Skeletal muscle satellite cell (primary cell): ENCODE data around the gene TLCD3B.

Experiments used
- H3K27me3 ChIP-seq: 2 replicates; pipeline ENCODE4 v1.7.0; 2013; ENCODE audit warnings: low read length; ENCODE audit not compliant: control insufficient read depth, insufficient read depth
- H3K36me3 ChIP-seq: 2 replicates; pipeline ENCODE4 v1.7.0; 2013; ENCODE audit warnings: mild to moderate bottlenecking, control low read depth, low read length; ENCODE audit not compliant: insufficient read depth
- H3K4me1 ChIP-seq: 2 replicates; pipeline ENCODE4 v1.7.0; 2013; ENCODE audit warnings: low read length; ENCODE audit not compliant: control insufficient read depth, insufficient read depth
- H3K4me2 ChIP-seq: 2 replicates; pipeline ENCODE4 v1.7.0; 2013; ENCODE audit warnings: mild to moderate bottlenecking, low read length
- H3K4me3 ChIP-seq: 2 replicates; pipeline ENCODE4 v1.7.0; 2013; ENCODE audit warnings: low read length
- H3K9ac ChIP-seq: 2 replicates; pipeline ENCODE4 v1.7.0; 2013; ENCODE audit warnings: mild to moderate bottlenecking, low read depth, low read length, moderate library complexity
- H3K9me3 ChIP-seq: replicated peaks from 2 replicates; pipeline ENCODE4 v1.7.0; 2013; ENCODE audit warnings: mild to moderate bottlenecking, control low read depth, low read length

The TLCD3B gene

DNA sequence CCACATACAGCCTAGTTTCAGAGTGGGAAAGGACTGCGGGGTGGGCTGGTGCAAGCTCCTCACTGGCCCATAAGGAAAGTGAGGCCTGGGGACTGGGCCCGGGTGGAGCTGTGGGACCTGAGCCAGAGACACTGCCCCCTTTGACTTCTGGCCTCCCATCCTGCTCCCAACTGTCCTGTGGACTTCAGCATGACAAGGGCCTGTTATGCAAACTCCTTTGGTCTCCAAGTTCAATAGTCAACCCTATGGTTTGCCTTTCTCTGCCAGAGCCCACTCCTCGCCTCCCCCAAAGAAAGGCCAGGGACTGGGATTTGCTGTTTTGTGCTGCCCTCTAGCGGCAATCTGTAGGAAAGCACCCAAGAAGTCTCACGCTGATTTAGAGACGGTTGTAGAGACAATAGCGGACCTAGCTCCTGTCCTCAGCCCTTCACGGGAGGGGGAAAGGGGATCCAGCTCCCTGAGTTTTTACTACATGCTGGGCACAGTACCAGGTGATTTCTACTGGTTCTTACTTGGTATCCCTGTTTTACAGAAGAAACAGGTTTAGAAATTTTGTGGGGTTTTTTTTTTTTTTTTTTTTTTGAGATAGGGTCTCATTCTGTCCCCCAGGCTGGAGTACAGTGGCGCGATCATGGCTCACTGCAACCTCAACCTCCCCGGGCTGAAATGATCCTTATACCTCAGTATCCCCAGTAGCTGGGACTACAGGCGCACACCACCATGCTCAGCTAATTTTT is 1.2 kb upstream of the TLCD3B start:
- no peaks in the 10 kb centered on the region for H3K36me3 ChIP-seq
- H3K27me3 ChIP-seq: peaks cover 62% of the 10 kb centered on the region
- no peak overlapping the region for H3K4me3 ChIP-seq
- no peaks in the 10 kb centered on the region for H3K4me1 ChIP-seq
- H3K4me2 ChIP-seq: no peak overlapping the region
- H3K9ac ChIP-seq: no peak overlapping the region
- H3K9me3 ChIP-seq: no peaks in the 10 kb centered on the region

DNA sequence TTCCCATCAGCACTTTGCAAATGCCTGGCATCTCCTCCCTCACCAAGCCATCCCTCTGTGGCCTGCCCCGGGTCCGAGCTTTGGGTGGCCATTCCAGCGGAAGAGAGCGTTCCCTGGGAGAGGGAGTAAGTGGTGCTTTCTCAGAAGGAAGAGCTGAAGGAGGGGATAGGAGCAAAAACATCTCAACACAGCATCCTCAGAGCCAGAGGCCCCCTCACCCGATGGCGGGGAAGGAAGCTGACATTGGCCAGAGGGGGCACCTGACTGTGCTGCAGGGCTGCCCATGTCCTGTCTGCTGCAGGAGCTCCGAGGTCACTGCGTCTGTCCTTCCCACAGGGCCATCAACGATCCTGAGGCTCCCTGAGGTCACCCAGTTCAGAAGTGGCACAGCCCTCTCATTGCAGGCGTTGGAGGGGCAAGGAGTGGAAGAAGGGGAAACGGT is 427 bp upstream of the TLCD3B start:
- peaks cover 64% of the 10 kb centered on the region for H3K27me3 ChIP-seq
- H3K4me2 ChIP-seq: no peak overlapping the region
- H3K9ac ChIP-seq: no peak overlapping the region
- H3K4me1 ChIP-seq: no peaks in the 10 kb centered on the region
- no peak overlapping the region for H3K4me3 ChIP-seq
- no peaks in the 10 kb centered on the region for H3K36me3 ChIP-seq
- H3K9me3 ChIP-seq: no peaks in the 10 kb centered on the region

DNA sequence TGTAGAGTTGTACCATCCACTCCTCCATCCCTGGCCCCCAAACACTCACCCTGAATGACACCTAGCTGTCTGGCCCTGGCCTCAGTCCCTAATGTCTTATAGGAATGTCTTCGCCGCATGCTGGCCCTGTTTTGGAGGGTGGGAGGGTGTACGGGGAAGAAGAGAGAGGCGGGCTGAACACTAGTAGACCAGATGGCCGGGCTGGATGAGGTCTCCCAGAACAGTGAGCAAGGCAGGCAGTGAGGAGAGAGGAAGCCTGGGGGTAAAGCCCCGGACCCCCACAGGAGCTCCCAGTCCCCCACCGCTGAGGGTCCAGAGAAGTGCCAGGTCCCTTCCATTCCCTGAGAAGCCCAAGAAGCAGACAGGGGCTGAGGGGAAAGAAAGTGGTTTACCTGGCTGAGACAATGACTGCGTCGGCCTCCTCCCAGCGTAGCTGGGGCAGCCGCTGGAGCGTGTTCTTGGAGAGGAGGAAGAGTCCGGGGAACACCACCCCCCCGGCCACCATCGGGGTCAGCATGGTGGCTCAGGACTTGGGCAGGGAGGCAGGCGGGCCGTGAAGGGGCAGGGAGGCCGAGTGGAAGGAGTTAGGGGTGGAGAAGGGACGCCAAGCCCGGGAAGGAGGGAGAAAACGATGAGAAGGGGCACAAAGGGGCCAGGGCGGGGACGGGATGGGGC is 923 bp downstream of the TLCD3B start:
- H3K4me3 ChIP-seq: no peak overlapping the region
- H3K4me1 ChIP-seq: no peaks in the 10 kb centered on the region
- H3K9me3 ChIP-seq: no peaks in the 10 kb centered on the region
- peaks cover 61% of the 10 kb centered on the region for H3K27me3 ChIP-seq
- no peaks in the 10 kb centered on the region for H3K36me3 ChIP-seq
- H3K9ac ChIP-seq: no peak overlapping the region
- H3K4me2 ChIP-seq: no peak overlapping the region

DNA sequence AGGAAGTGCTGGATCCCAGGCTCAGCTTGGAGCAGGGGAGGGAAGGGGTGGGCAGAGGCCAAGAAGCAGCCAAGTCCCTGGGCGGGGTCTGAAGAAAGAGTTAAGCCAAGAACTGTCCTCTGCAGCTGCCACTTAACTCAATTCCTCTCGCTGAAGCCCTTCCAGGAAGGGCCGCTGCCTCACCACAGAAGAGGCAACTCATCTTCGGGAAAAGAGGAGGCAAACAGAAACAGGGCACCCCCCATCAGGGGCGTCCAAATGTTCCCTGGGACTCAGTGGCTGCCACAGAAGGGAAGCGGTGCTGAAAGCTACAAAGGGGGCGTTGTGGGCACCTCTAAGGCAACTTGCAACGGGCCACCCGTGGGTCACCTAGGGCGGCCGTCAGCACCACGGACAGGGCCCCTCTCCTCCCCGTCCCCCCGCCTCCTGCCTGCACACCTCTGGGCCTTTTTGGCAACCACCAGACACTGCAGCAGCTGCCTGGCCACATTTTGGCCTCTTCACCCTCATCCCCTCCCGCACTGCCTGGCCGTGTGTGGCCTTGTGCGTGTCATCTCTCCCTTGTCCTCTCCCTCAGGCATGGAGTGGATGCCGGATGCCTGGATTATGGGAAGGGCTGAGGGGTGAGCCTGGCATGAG is 2.5 kb downstream of the TLCD3B start:
- H3K9me3 ChIP-seq: no peaks in the 10 kb centered on the region
- H3K27me3 ChIP-seq: peaks cover 63% of the 10 kb centered on the region
- H3K4me1 ChIP-seq: no peaks in the 10 kb centered on the region
- no peak overlapping the region for H3K4me2 ChIP-seq
- H3K9ac ChIP-seq: no peak overlapping the region
- no peaks in the 10 kb centered on the region for H3K36me3 ChIP-seq
- no peak overlapping the region for H3K4me3 ChIP-seq

DNA sequence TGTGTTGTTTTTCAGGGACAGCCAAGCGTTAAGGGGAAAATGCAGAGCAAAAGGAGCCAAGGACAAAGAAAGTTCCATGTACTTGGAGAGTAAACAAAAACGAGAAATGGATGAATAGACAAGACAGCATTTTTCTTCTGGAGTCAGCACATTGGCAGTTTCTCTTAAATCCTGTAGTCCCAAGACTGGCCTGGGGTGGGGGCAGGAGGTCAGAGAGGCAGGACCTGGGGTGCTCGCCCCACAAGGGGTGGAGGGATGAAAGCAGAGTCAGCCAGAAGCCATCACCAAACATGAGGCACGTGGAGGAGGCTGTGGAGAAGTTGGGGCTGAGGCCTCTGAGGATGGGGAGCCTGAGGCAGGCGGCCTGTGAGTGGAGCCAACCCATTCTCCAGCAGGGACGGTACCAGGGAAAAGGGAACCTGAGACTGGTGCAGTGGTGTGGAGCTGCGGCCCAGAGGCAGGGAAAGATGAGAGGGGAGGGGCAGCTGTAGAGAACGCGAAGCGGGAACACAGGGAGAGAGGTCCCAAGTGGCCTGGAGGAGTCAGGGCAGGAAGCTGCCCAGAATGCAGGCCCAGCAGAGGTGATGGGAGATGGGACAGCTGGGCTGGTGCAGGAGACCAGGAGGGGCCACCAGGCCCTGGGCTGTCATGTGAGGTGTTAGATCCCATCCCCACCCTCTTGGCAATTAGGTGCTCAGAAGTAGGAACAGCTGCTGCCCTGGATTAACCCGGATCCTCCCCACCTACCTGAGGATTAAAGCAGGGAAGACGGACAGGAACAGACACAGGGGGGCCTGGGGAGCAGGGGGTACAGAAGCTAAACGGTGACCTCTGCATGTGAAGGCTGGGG is 3.3 kb downstream of the TLCD3B start:
- Histone ChIP-seq H3K4me2 (no peak overlapping the region), H3K9me3 (no peaks in the 10 kb centered on the region), H3K9ac (no peak overlapping the region), H3K36me3 (no peaks in the 10 kb centered on the region), H3K4me1 (no peaks in the 10 kb centered on the region), H3K27me3 (peaks cover 67% of the 10 kb centered on the region), H3K4me3 (no peak overlapping the region)

DNA sequence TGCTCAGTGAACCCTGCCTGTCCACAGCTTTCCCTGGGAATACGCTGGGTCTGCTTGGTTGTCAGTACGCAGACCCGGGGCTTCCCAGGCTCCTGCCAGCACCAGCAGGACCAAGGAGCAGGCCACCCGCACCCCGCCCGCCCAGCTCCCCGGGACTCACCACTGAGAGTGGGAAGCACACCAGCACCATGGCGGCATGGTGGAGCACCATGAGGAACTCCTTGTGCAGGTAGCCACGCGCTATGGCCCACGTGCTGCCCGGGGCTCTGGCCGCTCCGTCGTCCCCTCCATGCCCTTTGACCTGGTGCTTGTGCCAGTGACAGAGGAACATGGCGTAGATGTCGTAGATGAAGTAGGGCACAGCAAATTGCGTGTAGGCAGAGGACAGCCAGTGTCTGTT is 4.6 kb downstream of the TLCD3B start:
- Histone ChIP-seq H3K9ac (no peak overlapping the region), H3K9me3 (no peaks in the 10 kb centered on the region), H3K4me2 (no peak overlapping the region), H3K27me3 (peaks cover 60% of the 10 kb centered on the region), H3K36me3 (no peaks in the 10 kb centered on the region), H3K4me1 (no peaks in the 10 kb centered on the region), H3K4me3 (no peak overlapping the region)

DNA sequence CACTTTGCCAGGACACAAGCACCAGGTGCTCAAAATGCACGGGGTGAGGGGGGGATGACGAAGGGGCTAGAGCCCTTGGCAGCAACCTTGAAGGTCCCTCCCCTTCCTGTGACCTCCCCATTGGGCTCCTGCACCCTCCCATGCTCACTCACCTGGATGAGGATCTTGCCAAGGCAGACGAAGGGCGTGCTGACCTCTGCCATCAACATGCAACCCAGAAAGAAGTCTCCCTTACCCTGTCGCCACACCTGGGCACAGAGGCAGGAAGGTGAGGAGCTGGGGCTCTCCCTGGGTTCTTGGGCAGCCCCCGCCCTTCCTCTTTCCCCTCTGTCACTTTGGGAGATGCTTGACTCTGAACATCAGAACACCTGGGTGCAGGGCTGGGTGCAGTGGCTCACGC is 5.5 kb downstream of the TLCD3B start:
- no peak overlapping the region for H3K4me2 ChIP-seq
- no peaks in the 10 kb centered on the region for H3K36me3 ChIP-seq
- no peak overlapping the region for H3K9ac ChIP-seq
- H3K27me3 ChIP-seq: peaks cover 60% of the 10 kb centered on the region
- H3K4me3 ChIP-seq: no peak overlapping the region
- H3K4me1 ChIP-seq: peaks cover 6% of the 10 kb centered on the region
- no peaks in the 10 kb centered on the region for H3K9me3 ChIP-seq

DNA sequence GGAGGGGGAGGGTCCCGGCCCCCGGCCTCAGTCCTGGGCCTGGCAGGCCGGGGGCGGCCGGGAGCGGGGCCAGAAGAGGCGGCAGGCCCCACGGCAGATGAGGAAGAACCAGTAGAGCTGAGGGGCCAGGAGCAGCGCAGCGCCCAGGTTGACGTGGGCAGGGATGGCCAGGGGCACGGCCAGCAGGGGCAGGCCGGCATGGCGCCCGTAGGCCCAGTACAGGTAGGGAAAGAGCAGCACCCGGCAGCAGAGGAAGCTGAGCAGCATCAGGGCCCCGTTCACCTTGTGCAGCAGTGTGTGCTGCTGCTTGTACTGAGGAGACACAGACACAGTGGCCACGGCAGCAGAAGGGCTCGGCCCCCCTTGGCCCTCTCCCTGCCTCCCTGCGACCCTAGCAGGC is 5.9 kb downstream of the TLCD3B start:
- Histone ChIP-seq H3K4me2 (no peak overlapping the region), H3K4me1 (peaks cover 6% of the 10 kb centered on the region), H3K9ac (no peak overlapping the region), H3K9me3 (no peaks in the 10 kb centered on the region), H3K27me3 (peaks cover 57% of the 10 kb centered on the region), H3K36me3 (no peaks in the 10 kb centered on the region), H3K4me3 (no peak overlapping the region)

DNA sequence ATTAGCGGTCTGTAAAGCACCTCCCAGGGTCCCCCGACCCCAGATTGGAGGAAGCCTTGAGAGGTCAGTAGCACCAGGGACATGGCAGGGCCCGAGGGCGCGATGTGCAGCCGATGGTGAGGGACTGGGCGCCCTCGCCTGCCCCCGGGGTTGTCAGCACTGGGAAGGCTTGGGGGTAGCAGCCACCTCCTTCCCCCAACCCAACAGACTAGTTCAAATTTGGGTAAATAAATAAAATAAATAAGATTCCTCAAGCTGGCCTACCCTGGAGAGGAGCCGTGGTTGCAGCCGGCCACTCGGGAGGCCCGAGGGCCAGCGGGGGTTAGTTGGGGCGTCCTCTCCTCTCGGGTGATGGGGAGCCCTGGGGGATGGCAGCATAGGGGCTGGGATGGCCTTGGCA is 6.6 kb downstream of the TLCD3B start:
- peaks cover 6% of the 10 kb centered on the region for H3K4me1 ChIP-seq
- no peaks in the 10 kb centered on the region for H3K9me3 ChIP-seq
- H3K36me3 ChIP-seq: no peaks in the 10 kb centered on the region
- H3K9ac ChIP-seq: no peak overlapping the region
- H3K27me3 ChIP-seq: peaks cover 53% of the 10 kb centered on the region
- H3K4me2 ChIP-seq: no peak overlapping the region
- no peak overlapping the region for H3K4me3 ChIP-seq

DNA sequence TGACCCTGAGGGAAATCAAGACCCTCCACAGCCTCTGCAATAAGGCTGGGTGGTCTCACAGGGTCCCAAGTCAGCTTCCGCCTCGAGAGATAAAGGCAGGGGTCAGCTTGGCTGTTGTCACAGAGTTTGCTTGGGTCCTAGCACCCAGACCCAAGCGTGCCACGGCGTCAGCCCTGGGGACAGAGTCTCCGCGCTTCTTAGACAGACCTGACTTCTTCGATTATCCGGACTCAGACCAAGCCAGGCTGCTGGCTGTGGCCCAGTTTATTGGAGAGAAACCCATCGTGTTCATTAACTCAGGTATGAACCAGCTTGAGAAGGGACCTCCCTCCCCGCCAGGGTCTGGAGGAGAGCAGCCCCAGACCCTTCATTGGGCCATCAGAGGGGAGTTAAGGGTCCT is 7.5 kb downstream of the TLCD3B start:
- Histone ChIP-seq H3K36me3 (no peaks in the 10 kb centered on the region), H3K27me3 (peaks cover 48% of the 10 kb centered on the region), H3K4me3 (no peak overlapping the region), H3K4me1 (peaks cover 6% of the 10 kb centered on the region), H3K4me2 (no peak overlapping the region), H3K9me3 (no peaks in the 10 kb centered on the region), H3K9ac (no peak overlapping the region)

DNA sequence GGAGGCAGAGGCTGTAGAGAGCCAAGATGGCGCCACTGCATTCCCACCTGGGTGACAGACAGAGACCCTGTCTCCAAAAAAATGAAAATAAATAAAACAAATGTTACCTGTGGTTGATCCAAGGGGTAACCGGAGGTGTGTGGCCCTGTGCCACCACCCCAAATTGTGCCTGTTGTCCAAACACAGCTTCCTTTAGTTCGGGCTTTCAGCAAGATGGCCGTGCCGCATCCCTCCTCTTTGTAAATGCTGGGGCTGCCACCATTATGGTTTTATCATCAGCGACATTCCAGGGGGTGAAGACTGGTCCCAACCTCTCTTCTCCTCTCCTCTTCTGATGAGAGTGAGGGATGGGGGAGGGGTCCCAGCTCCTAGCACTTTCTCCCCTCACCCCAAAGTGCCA is 8.2 kb downstream of the TLCD3B start, which contains the start of gene C16orf92:
Gene C16orf92, plus strand, starts transcription at position 312 of the 400 bp plus-strand sequence. CDS start 143 bp downstream, outside the sequence.
- Histone ChIP-seq H3K4me1 (peaks cover 6% of the 10 kb centered on the region), H3K36me3 (no peaks in the 10 kb centered on the region), H3K9ac (no peak within 1 kb of the TSS), H3K9me3 (no peaks in the 10 kb centered on the region), H3K4me3 (no peak within 1 kb of the TSS), H3K27me3 (peaks cover 41% of the 10 kb centered on the region), H3K4me2 (no peak within 1 kb of the TSS)
